GM18507 (cell line): ENCODE data around the gene NUMB.
"Not testable (repeated sequence)": the region's sequence is repeated elsewhere in the genome, so short reads cannot be mapped to it uniquely, and the experiment has no call there.

Experiments used
- DNase-seq: peaks from one replicate; pipeline ENCODE4 v3.0.0; 2011; ENCODE audit warnings: low read depth; ENCODE audit not compliant: insufficient read length; ENCODE audit errors: extremely low spot score
- FAIRE-seq: peaks from 2 replicates; lab custom pipeline; 2011; peaks lifted over from hg19 to GRCh38; lab: Jason Lieb, UNC

The NUMB gene

DNA sequence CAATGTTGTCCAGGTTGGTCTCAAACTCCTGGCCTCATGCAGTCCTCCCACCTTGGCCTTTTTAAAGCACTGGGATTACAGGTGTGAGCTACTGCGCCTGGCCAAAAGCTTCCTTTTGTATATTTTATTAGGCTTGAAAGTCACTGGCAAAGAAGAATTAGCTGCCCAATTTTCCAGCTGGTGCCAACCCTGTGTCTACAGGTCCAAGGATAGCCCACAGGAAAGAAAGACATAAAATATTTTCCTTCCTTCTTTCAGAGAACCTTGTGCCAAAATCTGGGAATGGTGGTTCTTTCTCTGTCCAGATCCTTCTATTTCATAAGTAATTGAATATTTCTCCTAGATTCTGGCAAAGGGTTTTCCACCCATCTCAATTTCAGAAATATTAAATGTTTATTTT, 84.1 kb downstream of the NUMB start:
- DNase-seq (no peak), FAIRE-seq (no peak)

DNA sequence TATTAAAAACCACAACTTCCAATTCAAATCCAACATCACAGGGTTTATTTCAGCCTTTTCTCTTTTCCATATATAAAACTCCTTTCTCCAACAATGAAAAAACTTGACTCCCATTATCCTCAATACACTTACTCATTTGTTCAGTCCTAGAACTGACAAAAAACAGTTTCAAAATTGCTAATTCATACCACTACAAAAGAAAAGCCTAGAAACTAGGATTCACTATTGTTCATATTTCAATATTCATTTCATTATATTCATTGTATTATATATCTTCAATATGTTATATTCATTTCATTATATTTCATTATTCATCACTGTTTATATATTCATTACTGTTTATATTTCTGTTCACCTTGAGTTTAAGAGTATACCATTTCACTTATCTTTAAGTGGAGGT, 85.8 kb downstream of the NUMB start:
- DNase-seq = no peak
- no peak for FAIRE-seq

- DNase-seq (no peak), FAIRE-seq (no peak)
These were observed 87.8 kb downstream of the NUMB start for GRCh38 chr14:73370561-73370960.

DNA sequence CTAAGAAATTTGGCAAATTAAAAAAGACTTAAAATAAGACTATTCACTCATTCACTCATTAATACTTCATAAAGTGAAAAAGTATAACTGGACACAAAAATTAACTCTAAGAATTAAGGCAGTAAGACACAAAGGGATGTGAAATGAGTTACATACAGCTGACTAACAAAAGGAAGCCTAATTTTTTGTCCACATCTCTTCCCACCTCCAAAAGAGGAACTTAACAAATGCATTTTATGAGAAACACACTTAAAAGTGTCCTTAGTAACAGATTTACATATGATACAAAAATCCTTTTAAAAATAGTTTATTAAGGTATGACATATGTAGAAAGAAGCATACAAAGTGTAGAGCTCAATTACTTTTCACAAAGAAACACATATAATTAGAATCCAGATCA, 88.9 kb downstream of the NUMB start:
- FAIRE-seq = no peak
- no peak for DNase-seq

DNA sequence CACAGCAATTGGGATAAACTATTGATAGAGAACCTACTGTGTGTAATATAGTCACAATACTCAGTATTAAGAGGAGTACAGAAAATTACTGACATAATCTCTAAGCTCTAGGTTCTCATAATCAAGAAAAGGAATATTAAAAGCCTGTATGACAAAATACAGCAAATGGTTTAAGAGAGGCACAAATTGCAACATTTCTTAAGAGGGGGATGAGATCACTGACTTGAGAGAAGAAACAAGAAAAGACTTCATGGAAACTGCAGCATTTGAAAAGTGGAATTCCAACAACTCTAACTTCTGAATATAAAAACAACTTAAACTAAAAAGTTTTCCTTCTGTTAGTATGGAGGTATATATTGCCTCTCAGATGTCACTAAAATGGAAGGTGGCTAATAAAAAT, 89.7 kb downstream of the NUMB start:
- FAIRE-seq (no peak), DNase-seq (no peak)

- FAIRE-seq = no peak
- no peak for DNase-seq
These were observed 92.6 kb downstream of the NUMB start for GRCh38 chr14:73365727-73366126.

DNA sequence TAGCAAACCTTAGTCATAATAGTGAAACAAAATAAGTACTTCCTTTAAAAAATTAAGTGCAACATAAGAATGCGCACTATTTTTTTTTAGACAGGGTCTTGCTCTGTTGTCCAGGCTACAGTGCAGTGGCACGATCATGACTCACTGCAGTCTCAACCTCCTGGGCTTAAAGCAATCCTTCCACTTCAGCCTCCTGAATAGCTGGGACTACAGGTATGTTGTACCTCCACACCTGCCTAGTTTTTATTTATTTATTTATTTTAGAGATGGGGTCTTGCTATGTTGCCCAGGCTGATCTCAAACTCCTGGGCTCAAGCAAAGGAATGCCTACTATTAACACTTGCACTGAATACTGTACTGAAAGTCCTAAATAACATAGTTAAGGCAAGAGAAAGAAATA, 93.8 kb downstream of the NUMB start:
- FAIRE-seq (no peak), DNase-seq (no peak)

DNA sequence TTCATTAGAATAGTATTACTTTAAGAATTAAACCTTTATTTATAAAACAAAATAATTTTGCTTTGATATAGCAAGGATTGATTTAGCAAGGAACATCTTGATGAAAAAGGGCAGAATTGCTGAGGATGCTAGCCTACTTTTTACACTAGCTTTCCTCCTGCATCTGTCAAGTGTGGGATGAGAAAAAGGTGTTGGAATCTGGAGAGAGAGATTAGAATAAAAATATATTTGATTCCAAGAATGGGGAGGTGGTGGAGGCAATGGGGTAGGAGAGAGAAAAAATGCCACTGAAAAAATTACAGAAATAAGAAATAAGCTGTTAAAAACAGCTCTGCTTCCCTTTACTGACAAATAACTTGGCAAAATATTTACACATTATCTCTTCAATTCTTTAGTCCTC, 98.9 kb downstream of the NUMB start:
- FAIRE-seq (no peak), DNase-seq (no peak)

DNA sequence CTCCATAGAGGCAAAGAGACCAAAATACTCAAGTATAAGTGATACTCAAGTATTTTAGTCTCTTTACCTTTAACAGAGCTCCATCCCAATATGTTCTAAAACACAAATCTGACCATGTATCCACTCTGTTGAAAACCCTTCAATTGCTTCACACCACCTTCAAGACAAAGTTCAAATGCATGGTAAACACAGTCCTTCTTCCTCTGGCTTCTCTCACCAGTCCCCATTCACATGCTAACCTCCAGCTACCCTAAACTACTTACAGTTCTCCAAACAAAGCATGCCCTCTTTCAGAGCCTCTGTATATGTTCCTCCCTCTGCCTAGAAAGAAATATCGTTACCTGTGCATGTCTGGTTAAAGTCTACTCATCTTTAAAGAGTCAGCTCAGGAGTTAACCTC, 100.2 kb downstream of the NUMB start:
- FAIRE-seq = peak; percentile 24

DNA sequence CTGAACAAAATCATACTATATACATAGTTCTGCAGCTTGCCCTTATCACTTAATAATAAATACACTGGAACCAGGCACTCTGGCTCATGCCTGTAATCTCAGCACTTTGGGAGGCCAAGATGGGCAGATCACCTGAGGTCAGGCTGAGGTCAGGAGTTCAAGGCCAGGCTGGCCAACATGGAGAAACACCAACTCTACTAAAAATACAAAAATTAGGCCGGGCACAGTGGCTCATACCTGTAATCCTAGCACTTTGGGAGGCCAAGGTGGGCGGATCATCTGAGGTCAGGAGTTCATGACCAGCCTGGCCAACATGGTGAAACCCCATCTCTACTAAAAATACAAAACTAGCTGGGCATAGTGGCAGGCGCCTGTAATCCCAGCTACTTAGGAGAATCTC, 109.3 kb downstream of the NUMB start:
- DNase-seq, FAIRE-seq: not testable (repeated sequence)

More for the DNA sequence above, 100.2 kb downstream of the NUMB start:
- DNase-seq = no peak

DNA sequence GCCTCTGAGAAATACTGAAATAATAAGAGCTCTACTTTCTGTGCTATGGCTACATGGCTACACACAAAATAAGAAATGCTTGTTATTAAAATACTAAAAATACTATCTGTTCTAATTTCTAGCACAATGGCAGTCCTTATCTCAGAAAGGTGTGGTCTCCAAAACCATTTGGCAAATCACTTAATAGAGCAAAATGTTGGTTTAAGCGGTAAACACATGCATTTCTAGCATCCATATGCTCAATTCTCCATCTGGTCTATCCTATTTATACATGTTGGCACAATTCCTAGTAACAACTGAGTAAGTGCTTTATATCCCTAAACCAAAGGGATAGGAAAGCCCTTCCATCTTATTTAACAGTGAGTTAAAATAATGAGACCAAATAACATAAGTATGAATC, 114.0 kb downstream of the NUMB start:
- no peak for DNase-seq
- no peak for FAIRE-seq

DNA sequence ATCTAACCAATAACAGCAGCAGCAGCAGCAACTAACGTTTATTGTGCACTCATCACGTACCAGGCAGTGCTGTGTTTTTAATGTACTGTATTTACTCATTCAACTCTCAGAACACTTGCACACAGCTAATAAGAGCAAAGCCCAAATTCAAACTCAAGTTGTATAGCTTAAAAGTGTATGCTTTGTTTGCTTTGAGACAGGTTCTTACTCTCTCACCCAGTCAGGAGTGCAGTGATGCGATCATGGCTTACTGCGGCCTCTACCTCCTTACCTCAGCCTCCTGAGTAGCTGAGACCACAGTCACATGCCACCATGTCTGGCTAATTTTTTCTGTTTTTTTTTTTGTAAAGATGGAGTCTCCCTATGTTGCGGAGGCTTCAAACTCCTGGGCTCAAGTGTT, 115.7 kb downstream of the NUMB start:
- DNase-seq (no peak), FAIRE-seq (no peak)

- FAIRE-seq (no peak), DNase-seq (no peak)
These were observed 118.3 kb downstream of the NUMB start for GRCh38 chr14:73339846-73340595.

GRCh38 chr14:73339206-73339605, 119.1 kb downstream of the NUMB start:
- DNase-seq = no peak

GRCh38 chr14:73338551-73338950, 119.8 kb downstream of the NUMB start:
- no peak for DNase-seq

More at GRCh38 chr14:73339206-73339605, 119.1 kb downstream of the NUMB start:
- FAIRE-seq = no peak

GRCh38 chr14:73333031-73333430, 125.3 kb downstream of the NUMB start:
- no peak for DNase-seq

More at GRCh38 chr14:73338551-73338950, 119.8 kb downstream of the NUMB start:
- peak; percentile 18 for FAIRE-seq

DNA sequence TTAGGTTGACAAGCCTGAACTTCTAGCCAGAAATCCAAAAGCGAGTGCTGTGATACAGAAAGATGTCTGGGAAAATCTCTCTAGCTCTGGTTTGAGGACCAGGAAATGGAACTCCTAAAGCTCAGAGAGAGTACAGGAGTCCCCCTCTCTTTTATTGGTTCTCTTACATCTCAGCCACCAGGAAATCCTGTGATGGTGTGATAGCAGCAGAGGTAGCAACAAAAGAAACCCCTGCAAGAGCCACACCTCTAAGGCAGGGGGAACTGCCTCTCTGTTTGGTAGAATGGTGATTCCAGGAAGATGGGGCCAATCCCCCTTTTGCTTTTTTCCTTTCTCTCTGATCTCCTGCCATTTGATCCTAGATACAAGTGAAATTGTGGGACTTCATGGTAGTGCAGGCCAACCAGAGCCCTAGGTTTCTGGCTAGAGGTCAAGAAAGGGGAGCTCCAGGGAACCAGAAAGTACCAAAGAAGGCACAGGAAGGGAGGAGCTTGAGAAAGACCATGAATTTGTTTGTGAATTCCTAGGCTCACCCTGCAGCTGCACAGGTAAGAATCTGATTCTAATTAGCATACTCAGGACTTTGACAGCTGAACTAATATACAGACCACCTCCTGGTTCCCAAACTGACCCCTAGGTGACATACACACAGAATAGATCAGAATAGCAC, 132.6 kb downstream of the NUMB start:
- FAIRE-seq (no peak), DNase-seq (no peak)

More at GRCh38 chr14:73333031-73333430, 125.3 kb downstream of the NUMB start:
- FAIRE-seq = no peak

DNA sequence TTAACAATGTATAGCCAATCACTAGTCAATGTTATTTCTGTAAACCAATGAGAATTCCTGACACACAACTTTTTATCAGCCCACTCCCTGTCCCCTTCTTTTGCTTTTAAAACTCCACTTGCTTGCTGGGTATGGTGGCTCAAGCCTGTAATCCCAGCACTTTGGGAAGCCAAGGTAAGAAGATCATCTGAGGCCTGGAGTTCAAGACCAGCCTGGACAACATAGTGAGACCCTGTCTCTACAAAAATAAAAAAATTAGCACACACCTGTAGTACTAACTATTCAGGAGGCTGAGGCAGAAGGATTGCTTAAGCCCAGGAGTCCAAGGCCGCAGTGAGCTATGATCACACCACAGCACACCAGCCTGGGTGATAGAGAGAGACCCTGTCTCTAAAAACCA, 133.3 kb downstream of the NUMB start:
- DNase-seq (no peak), FAIRE-seq (peak; percentile 45)

DNA sequence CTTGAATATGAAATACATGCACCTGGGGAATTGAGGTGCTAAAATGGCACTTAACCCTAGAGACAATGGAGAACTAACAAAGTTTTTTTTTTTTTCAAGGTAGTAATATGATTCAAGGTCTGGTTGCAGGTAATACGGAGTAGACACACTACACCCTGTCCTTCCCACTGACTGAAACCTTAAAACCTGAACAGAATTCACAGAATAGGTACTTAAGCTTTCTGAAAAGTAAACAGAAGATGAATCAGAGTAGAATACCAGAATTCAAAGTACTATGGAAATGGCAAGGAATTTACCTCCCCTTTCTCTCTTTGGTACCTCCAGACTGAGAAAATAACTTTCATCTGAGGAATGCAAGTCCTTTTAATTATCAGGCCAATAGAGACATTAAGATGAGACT, 133.8 kb downstream of the NUMB start:
- DNase-seq (no peak), FAIRE-seq (no peak)

DNA sequence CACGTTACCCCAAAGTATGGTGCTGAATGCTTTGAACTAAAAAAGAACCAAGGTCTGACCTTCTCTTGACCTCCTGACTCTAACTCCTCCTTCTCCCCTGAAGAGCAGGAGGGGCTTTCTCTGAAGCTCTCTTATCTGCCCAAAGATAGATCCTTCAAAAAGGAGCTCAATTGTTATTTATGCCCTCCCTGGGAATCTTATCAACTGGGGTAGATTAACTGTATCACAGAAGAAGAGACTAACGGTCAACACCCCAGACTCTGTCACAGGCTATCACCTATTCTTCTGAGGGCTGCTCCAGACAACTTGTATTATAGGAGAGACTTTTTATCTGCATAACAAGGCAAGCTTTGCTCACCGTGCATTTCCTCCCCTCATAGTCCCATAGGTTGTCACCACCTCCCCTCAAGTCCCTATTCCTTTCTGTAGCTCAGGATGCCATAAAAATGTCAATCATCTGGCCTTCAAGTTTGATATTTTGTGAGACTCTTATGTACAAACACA, 134.4 kb downstream of the NUMB start:
- DNase-seq (no peak), FAIRE-seq (no peak)

- no peak for DNase-seq
- FAIRE-seq = no peak
These were observed 145.2 kb downstream of the NUMB start for GRCh38 chr14:73313151-73313550.
